Hepatocyte (in vitro differentiated cells): Measurements from ENCODE around the gene KRTAP5-7.

ENCODE experiments used
- EZH2 ChIP-seq: fragments of 200-600 bp; sonication (generic); IDR thresholded peaks from 2 replicates; pipeline ENCODE4 v1.6.1; 2016; ENCODE audit warnings: antibody characterized with exemption, mild to moderate bottlenecking, borderline replicate concordance
- TF ChIP-seq, protein P1 (sequence below): fragments of 200-600 bp; sonication (generic); IDR thresholded peaks from 2 replicates; pipeline ENCODE4 v1.5.1; 2016; ENCODE audit warnings: antibody characterized with exemption, mild to moderate bottlenecking; ENCODE audit not compliant: poor library complexity

DNA sequence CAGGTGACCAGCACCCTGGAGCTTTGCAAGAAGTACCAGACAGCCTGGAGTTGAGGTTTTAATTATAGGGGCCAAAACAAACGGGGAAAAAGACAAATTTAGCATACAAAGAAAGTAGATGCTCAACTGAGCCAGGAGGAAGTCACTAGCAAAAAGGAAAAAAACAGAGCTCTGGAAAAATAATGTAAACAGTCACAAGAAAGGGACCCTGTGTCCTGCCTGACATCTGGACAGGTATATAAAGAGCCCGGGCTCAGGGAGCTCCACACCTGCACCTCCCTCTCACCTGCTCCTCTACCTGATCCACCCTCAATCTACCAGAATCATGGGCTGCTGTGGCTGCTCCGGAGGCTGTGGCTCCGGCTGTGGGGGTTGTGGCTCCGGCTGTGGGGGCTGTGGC lies 38.2 kb downstream of the KRTAP5-7 start, which contains the start of gene KRTAP5-10:
- TF ChIP-seq, protein P1, sequence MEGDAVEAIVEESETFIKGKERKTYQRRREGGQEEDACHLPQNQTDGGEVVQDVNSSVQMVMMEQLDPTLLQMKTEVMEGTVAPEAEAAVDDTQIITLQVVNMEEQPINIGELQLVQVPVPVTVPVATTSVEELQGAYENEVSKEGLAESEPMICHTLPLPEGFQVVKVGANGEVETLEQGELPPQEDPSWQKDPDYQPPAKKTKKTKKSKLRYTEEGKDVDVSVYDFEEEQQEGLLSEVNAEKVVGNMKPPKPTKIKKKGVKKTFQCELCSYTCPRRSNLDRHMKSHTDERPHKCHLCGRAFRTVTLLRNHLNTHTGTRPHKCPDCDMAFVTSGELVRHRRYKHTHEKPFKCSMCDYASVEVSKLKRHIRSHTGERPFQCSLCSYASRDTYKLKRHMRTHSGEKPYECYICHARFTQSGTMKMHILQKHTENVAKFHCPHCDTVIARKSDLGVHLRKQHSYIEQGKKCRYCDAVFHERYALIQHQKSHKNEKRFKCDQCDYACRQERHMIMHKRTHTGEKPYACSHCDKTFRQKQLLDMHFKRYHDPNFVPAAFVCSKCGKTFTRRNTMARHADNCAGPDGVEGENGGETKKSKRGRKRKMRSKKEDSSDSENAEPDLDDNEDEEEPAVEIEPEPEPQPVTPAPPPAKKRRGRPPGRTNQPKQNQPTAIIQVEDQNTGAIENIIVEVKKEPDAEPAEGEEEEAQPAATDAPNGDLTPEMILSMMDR: no peak
- no peak for TF ChIP-seq EZH2
